IgD-negative memory B cell (primary cell): Measurements from ENCODE around the gene ECSCR. TPM values are rescaled to one million over a fixed set of nuclear protein-coding genes. Genes with fewer than 3 reads are reported as not detected.
A peak's percentile ranks its signal among the peaks of the same experiment; 100 is the strongest.

ENCODE experiments used
- H3K27ac Mint-ChIP-seq, 3 donors: one replicate each; pipeline ENCODE4 v1.8.0; 2020 to 2022; ENCODE audit warnings: mild to moderate bottlenecking in 3 of 3, mixed read lengths in 3 of 3, moderate library complexity in 1 of 3
- H3K27me3 Mint-ChIP-seq: one replicate; pipeline ENCODE4 v1.8.0; 2021; ENCODE audit warnings: mixed read lengths
- H3K36me3 Mint-ChIP-seq: one replicate; pipeline ENCODE4 v1.8.0; 2020; ENCODE audit warnings: mild to moderate bottlenecking, mixed read lengths
- H3K4me1 Mint-ChIP-seq, 3 donors: one replicate each; pipeline ENCODE4 v1.8.0; 2020 to 2022; ENCODE audit warnings: mixed read lengths in 3 of 3, mild to moderate bottlenecking in 1 of 3
- H3K4me3 Mint-ChIP-seq, 4 donors: one replicate each; pipeline ENCODE4 v1.8.0; 2020 to 2022; ENCODE audit warnings: mild to moderate bottlenecking in 4 of 4, mixed read lengths in 4 of 4, moderate library complexity in 3 of 4
- H3K9me3 Mint-ChIP-seq, 3 donors: one replicate each; pipeline ENCODE4 v1.8.0; 2020 to 2021; ENCODE audit warnings: mixed read lengths in 3 of 3, mild to moderate bottlenecking in 1 of 3
- polyA plus RNA-seq: library from polyadenylated mRNA; unstranded; fragments of 300-500 nt; fragmentation: Illumina TruSeq; gene quantifications from one replicate; pipeline ENCODE4 v1.2.3, GENCODE V29; 2021

ECSCR gene
- polyA plus RNA-seq, 1 donor from 2014 or later: not detected

DNA sequence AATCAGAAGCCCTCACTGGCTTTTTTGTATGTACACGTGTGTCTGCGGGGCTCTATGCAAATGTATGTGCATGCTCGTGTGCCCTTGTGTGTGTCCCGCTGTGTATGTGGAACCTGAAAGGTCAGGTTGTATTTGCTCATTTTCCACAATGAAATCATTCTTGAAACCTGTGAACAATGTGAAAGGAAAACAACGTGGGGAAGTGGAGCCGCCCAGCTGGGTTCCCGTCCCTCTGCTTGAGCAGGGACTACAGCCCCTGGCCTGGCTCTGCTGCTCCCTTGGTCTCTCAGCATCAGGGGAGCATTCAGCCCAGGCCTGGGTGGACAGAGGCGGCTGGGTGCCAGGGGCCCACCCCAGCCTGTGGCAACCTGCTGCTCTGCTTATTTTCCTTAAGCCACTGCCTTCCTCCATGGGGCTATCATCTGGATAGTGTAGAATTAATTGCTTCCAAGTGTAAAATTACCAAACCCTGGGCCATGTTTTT lies 3.0 kb downstream of the ECSCR start:
- H3K36me3 Mint-ChIP-seq: no peaks in the 10 kb centered on the region
- H3K9me3 Mint-ChIP-seq: no peaks in the 10 kb centered on the region
- peak overlapping the region in 1 of 3 donors; percentile 77 for H3K27ac Mint-ChIP-seq
- peaks cover 1% of the 10 kb centered on the region for H3K27me3 Mint-ChIP-seq
- peak overlapping the region in 1 of 4 donors; percentile 60 for H3K4me3 Mint-ChIP-seq
- H3K4me1 Mint-ChIP-seq: peaks cover 7 to 13% (median 9%) of the 10 kb centered on the region in 3 donors

DNA sequence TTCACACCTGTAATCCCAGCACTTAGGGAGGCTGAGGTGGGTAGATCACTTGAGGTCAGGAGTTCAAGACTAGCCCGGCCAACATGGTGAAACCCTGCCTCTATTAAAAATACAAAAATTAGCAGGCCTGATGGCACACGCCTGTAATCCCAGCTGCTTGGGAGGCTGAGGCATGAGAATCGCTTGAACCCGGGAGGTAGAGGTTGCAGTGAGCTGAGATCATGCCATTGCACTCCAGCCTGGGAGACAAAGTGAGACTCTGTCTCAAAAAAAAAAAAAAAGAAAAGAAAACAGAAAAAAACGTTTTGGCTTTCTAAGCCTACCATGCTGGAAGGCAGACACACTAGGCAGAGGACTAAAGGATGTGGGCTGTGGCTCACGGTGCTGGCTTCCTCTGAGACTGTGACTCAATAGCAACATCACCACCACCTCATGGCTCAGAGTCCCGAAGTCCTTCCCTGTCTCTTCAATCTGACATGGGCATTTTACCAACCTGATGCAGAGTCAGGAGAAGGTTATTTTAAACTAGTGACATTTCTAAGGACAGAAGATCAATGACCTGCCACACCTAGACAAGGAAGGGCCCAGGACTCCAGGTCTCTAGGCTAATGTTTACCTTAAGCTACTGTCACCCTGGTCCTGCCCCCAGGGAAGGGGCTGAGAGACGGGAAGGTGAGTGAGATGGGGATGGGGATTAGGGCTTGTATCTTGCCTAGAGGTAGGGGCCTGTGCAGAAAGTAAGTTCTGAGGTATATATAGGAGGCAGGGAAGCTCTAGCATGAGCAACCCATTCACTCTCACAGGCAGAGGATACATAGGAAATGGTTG lies 3.7 kb downstream of the ECSCR start:
- Mint-ChIP-seq H3K4me1 (peaks cover 7 to 13% (median 9%) of the 10 kb centered on the region in 3 donors), H3K27ac (peak overlapping the region in 2 of 3 donors; percentile 46 to 77), H3K9me3 (no peaks in the 10 kb centered on the region), H3K27me3 (peaks cover 1% of the 10 kb centered on the region), H3K36me3 (no peaks in the 10 kb centered on the region), H3K4me3 (peak overlapping the region in 1 of 4 donors; percentile 60)

DNA sequence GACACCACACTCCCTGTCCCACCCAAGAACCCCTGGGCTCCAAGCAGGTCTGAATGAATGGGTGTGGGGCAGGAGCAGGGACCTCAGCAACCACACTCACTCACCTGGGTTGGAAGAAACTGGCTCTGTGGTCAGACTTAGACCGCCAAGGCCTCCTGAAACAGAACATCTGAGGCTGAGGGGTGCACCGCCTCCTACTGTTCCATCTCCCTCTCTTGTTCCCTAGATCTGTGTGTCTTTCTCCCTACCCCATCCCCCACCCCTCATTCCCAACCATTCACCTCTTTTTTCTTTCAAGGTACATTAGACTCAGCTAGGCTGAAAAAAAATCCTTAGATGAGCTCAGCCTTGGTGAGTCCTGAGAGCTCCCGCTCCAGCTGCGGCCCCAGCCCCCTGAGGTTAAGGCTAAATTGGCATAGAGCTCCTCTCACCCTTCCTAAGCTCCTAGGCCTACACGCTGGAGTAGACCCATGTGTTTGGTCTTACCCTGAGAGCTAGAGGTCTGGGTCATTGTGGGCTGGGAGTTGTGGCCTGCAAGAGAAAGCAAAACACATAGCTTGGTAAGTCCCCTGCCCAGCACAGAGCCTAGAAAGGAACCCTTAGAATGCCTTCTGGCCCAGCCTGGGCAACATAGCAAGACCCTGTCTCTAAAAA lies 4.8 kb downstream of the ECSCR start:
- H3K36me3 Mint-ChIP-seq: no peaks in the 10 kb centered on the region
- H3K9me3 Mint-ChIP-seq: no peaks in the 10 kb centered on the region
- H3K27me3 Mint-ChIP-seq: peaks cover 1% of the 10 kb centered on the region
- peak overlapping the region in 1 of 4 donors; percentile 13 for H3K4me3 Mint-ChIP-seq
- H3K27ac Mint-ChIP-seq: peak overlapping the region in 1 of 3 donors; percentile 13
- peaks cover 9 to 13% (median 10%) of the 10 kb centered on the region in 3 donors for H3K4me1 Mint-ChIP-seq

DNA sequence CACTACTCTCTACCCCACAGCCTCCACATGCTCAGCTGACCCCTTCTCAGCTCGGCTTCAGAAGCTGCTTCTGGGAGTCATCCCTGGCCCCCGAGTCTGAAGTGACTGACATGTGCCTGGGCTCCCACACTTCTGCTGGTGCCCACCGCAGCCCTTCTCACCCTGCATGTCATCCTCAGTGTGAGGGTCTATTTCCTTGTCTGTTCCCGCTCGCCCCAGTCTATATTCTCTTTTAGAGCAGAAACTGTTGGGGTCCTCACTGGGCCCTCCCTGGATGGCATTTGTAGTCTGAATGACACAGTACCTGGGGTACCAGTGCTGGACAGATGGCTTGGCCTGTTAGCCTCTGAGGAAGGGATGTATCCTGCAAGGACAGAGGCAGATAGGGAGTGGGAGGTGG lies 5.3 kb downstream of the ECSCR start:
- H3K36me3 Mint-ChIP-seq: no peaks in the 10 kb centered on the region
- no peak overlapping the region for H3K27ac Mint-ChIP-seq
- H3K4me3 Mint-ChIP-seq: no peak overlapping the region
- H3K4me1 Mint-ChIP-seq: peaks cover 9 to 13% (median 10%) of the 10 kb centered on the region in 3 donors
- H3K9me3 Mint-ChIP-seq: no peaks in the 10 kb centered on the region
- peaks cover 1% of the 10 kb centered on the region for H3K27me3 Mint-ChIP-seq

DNA sequence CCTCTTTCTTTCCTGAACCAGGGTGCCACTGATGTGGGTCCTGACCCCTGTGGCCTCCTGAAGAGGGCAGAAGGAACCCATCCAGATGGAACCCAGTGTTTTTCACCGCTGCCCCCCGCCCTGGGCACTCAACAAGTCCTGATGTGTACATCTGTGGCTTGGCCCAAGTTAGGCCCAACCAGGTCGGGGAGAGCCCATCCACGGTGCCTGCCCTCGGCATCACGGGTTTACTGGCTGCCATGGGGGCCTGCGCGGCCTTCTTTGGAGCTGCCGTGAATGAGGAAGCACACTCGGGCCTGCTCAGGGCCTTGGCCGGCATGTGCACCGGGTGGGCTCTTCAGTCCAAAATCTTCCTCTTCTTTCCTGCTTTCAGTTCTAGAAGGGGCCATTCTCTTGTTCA lies 5.8 kb downstream of the ECSCR start:
- Mint-ChIP-seq H3K4me3 (no peak overlapping the region), H3K36me3 (no peaks in the 10 kb centered on the region), H3K27ac (peak overlapping the region in 1 of 3 donors; percentile 67), H3K4me1 (peaks cover 9 to 13% (median 10%) of the 10 kb centered on the region in 3 donors), H3K27me3 (peaks cover 1% of the 10 kb centered on the region), H3K9me3 (no peaks in the 10 kb centered on the region)

DNA sequence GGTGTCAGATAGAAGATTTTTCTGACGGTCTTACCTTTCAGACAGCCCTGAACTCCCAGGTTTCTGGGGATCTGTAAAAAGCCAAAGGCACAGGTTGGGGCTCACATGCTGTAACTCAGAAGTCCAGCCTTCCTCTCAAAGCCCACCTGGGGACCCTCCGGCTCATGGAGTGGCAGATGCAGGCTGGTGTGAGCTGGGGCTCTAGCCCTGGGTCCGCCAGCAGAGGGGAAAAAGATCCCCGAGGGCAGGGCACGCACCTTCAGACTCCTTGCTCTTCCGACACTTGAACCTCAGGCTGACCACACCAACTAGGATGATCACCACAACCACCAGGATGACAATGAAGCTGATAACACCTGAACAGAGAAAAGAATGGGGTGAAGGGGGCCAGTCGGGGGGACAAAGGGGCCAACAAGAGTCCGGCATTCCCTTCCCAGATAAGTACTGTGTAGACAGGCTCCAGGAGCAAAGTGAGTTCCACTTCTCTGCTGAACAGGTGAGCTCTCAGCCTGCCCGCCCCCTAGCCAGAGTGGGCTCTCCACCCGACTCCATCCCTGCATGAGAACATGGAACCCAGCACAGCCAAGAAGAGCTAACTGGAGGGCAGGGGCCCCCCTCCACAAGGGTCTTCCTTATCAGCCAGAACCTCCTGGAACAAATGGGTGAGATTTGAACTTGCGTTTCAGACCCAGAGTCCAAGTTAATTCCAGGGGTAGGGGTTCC lies 7.8 kb downstream of the ECSCR start:
- Mint-ChIP-seq H3K36me3 (no peaks in the 10 kb centered on the region), H3K4me1 (peaks cover 9 to 13% (median 10%) of the 10 kb centered on the region in 3 donors), H3K27ac (no peak overlapping the region), H3K27me3 (peaks cover 1% of the 10 kb centered on the region), H3K4me3 (peak overlapping the region in 1 of 4 donors; percentile 30), H3K9me3 (no peaks in the 10 kb centered on the region)

DNA sequence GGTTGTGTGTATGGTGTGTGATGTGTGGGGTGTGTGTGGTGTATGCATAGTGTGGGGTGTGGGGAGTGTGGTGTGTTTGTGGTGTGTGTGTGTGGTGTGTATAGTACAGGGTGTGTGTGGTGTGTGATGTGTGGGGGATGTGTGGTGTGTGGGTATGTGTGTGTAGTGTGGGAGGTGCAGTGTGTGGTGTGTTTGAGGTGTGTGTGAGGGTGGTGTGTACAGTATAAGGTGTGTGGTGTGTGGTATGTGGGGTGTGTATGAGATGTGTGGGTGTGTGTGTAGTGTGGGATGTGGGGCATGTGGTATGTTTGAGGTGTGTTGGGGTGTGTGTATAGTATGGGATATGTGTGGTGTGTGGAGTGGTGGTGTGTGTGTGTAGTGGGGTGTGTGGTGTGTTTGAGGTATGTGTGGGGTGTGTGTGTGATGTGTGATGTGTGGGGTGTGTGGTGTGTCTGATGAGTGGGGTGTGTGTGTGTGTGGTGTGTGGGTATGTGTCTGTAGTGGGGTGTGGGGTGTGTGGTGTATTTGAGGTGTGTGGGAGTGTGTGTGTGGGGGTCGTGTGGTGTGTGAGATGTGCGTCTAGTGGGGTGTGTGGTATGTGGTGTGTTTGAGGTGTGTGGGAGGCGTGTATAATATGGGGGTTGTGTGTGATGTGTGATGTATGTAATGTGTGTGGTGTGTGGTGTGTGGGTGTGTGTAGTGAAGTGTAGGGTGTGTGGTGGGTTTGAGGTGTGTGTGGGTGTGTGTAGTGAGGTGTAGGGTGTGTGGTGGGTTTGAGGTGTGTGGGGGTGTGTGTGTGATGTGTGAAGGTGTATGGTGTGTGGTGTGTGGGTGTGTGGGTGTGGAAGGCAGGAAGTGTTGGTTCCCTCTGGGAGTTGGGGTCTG lies 8.6 kb downstream of the ECSCR start:
- no peak overlapping the region for H3K27ac Mint-ChIP-seq
- peaks cover 5 to 8% (median 7%) of the 10 kb centered on the region in 3 donors for H3K4me1 Mint-ChIP-seq
- no peaks in the 10 kb centered on the region for H3K9me3 Mint-ChIP-seq
- no peaks in the 10 kb centered on the region for H3K36me3 Mint-ChIP-seq
- H3K4me3 Mint-ChIP-seq: no peak overlapping the region
- H3K27me3 Mint-ChIP-seq: no peaks in the 10 kb centered on the region

DNA sequence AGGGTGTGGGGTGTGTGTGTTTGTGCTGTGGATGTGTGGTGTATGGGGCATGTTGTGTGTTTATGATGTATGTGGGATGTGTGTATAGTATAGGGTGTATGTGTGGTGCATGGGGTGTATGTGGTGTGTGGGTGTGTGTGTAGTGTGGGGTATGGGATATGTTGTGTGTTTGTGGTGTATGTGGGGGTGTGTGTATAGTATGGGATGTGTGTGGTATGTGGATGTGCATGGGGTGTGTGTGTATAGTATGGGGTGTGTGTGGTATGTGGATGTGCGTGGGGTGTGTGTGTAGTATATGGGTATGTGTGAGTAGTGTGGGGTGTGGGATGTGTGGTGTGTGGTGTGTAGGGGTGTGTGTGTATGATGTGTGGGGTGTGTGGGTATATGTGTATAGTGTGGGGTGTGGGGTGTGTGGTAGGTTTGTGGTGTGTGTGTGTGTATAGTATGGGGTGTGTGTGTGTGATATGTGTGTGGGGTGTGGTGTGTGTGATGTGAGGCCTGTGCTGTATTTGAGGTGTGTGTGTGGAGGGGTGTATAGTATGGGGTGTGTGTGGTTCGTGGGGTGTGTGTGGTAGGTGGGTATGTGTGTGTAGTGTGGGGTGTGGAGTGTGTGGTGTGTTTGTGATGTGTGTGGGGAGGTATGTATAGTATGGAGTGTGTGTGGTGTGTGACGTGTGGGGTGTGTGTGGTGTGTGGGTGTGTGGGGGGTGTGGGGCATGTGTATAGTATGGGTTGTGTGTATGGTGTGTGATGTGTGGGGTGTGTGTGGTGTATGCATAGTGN lies 10.5 kb downstream of the ECSCR start:
- H3K27me3 Mint-ChIP-seq: no peaks in the 10 kb centered on the region

DNA sequence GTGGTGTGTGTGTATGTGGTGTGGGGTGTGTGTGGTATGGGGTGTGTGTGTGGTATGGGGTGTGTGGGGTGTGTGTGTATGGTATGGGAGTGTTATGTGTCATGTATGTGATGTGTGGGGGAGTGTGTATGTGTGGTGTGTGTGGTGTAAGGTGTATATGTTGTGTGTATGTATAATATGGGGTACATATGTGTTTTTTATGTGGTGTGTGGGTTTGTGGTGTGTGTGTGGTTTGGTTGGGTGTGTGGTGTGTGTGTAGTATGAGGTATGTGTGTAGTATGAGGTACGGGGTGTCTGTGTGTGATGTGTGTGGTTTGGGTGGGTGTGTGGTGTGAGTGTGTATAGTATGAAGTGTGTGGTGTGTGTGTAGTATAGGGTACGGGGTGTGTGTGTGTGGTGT lies 11.4 kb downstream of the ECSCR start:
- peaks cover 0 to 1% (median 0%) of the 10 kb centered on the region in 3 donors for H3K9me3 Mint-ChIP-seq
- H3K4me1 Mint-ChIP-seq: peaks cover under 1 to 6% (median 3%) of the 10 kb centered on the region in 3 donors
- no peak overlapping the region for H3K4me3 Mint-ChIP-seq
- H3K27ac Mint-ChIP-seq: no peak overlapping the region
- no peaks in the 10 kb centered on the region for H3K36me3 Mint-ChIP-seq
- no peaks in the 10 kb centered on the region for H3K27me3 Mint-ChIP-seq

More for the DNA sequence above, 10.5 kb downstream of the ECSCR start:
- Mint-ChIP-seq H3K9me3 (peaks cover 0 to 1% (median 0%) of the 10 kb centered on the region in 3 donors), H3K4me3 (no peak overlapping the region), H3K36me3 (no peaks in the 10 kb centered on the region), H3K27ac (no peak overlapping the region), H3K4me1 (peaks cover 3 to 8% (median 6%) of the 10 kb centered on the region in 3 donors)

DNA sequence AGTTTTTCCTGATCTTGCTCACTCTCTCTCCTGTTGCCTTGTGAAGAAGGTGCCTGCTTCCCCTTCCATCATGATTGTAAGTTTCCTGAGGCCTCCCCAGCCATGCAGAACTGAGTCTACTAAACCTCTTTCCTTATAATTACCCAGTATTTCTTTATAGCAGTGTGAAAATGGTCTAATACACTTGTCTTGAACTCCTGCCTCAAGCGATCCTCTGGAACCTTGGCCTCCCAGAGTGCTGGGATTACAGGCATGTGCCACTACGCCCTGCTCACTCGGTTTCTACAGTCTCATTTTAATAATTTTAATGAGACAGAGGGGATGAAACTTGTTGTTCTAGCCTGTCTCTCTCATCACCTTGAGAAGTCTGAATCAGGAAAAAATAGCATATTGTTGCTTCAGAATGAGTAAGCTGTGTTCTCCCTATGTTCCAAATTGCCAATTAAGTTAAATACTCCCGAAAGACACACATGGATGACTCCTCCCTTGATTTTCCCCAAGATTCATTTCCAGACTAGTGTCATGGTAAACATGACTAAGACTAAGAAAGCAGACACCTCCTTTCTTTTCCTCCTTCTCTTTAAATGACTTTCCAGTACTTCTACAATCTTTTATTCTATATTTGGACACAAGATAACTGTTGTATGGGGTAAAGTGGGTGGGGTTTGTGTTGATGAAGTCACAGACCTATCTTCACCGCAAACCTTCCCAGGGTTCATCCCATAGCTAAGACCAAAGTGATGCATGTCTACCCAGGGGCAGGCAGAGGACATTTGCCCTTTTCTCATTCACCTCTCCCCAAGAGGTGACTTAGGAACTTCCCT lies 15.4 kb downstream of the ECSCR start:
- Mint-ChIP-seq H3K27ac (peak overlapping the region in 1 of 3 donors; percentile 13), H3K4me3 (peak overlapping the region in 1 of 4 donors; percentile 41), H3K9me3 (peaks cover 0 to 1% (median 0%) of the 10 kb centered on the region in 3 donors), H3K4me1 (peaks cover 4 to 11% (median 9%) of the 10 kb centered on the region in 3 donors), H3K36me3 (no peaks in the 10 kb centered on the region), H3K27me3 (no peaks in the 10 kb centered on the region)

DNA sequence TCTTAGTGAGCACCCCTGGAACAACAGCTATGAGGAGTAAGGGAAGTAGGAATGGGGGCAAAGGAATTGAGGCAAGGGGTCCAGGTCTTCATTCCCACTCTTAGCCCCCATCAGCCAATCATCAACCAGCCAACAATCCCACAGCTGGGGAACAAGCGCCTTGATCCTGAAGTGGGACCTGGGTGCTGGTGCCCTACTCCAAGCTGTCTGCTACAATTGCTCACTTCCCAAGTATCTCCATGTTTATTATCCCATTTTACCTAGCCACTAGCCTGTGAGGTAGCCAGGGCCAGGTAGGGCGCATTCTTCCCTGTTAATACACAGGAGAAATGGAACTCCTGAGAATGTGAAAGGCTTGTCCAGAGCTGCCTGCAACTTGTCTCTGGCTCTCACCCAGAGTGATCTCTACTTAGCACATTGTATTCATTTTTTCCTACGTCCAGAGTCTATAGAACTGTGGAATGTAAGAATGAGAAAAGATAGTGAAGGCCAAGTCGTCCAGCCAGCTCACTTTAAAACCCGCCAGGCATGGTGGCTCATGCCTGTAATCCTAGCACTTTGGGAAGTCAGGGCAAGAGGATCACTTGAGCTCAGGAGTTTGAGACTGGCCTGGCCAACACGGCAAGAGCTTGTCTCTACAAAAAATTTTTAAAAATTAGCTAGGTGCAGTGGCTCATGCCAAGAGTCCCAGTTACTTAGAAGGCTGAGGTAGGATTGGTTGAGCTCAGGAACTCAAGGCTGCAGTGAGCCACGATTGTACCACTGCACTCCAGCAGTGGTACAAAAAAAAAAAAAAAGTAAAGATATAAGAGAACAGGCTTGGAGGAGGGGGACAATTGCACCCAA lies 17.0 kb downstream of the ECSCR start:
- H3K9me3 Mint-ChIP-seq: peaks cover 0 to 1% (median 0%) of the 10 kb centered on the region in 3 donors
- H3K27me3 Mint-ChIP-seq: no peaks in the 10 kb centered on the region
- peaks cover 4 to 15% (median 9%) of the 10 kb centered on the region in 3 donors for H3K4me1 Mint-ChIP-seq
- peak overlapping the region in 1 of 4 donors; percentile 22 for H3K4me3 Mint-ChIP-seq
- no peak overlapping the region for H3K27ac Mint-ChIP-seq
- no peaks in the 10 kb centered on the region for H3K36me3 Mint-ChIP-seq

DNA sequence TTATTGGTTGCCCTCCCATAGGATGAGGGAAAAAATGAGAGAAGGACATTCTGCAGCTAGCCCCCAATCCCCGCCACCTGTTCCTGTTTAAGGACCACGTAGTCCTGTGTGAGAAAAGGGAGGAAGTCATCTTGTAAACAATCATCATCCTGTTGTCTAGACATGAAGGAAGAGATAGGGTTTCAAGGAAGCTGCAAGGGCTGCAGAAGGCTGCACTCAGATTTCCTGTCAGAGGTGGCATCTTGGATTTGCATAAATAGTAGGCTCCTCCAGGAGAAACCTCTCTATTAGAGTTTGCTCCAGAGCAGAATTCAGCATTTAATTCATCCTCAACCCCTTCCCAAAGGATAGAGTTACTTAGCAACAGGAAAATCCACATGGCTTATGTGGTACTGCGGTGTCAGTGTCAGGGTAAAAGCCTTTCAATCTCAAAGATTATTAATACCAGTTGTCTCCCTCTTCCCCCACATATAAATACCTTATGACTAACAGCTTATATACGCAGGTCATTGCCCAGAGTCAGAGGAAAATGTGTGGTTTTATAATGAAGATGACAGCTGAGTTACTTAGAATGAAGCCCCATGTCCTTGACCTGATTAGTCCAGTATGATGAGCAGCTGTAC lies 18.6 kb downstream of the ECSCR start:
- H3K27ac Mint-ChIP-seq: peak overlapping the region; percentile 31 to 85 (median 36)
- peak overlapping the region in 1 of 4 donors; percentile 16 for H3K4me3 Mint-ChIP-seq
- H3K4me1 Mint-ChIP-seq: peaks cover 9 to 21% (median 14%) of the 10 kb centered on the region in 3 donors

More for the DNA sequence above, 18.6 kb downstream of the ECSCR start:
- no peaks in the 10 kb centered on the region for H3K36me3 Mint-ChIP-seq
- no peaks in the 10 kb centered on the region for H3K27me3 Mint-ChIP-seq
- peaks cover 0 to 1% (median 0%) of the 10 kb centered on the region in 3 donors for H3K9me3 Mint-ChIP-seq
